Sigmoid colon (tissue), 4 donors: ENCODE results near the gene RIPPLY1.

ENCODE experiments used
- POLR2A ChIP-seq, 2 donors: fragments of 450-650 bp; IDR thresholded peaks; one replicate each; pipeline ENCODE4 v1.6.1; 2016; ENCODE audit warnings: antibody characterized with exemption in 2 of 2, mild to moderate bottlenecking in 2 of 2, moderate library complexity in 2 of 2
- POLR2AphosphoS5 ChIP-seq, 4 donors: sonication (generic); formaldehyde crosslinking; IDR thresholded peaks; one replicate each; pipeline ENCODE4 v1.6.1; 2017; ENCODE audit warnings: antibody characterized with exemption in 4 of 4
- TF ChIP-seq, protein P1 (sequence below), 4 experiments: fragments of 450-650 bp in 3 of 4; fragments of 200-600 bp in 1 of 4; IDR thresholded peaks; one replicate each; pipeline ENCODE4 v1.5.1; 2016 to 2019; ENCODE audit warnings: antibody characterized with exemption in 4 of 4, mild to moderate bottlenecking in 3 of 4, moderate library complexity in 2 of 4

DNA sequence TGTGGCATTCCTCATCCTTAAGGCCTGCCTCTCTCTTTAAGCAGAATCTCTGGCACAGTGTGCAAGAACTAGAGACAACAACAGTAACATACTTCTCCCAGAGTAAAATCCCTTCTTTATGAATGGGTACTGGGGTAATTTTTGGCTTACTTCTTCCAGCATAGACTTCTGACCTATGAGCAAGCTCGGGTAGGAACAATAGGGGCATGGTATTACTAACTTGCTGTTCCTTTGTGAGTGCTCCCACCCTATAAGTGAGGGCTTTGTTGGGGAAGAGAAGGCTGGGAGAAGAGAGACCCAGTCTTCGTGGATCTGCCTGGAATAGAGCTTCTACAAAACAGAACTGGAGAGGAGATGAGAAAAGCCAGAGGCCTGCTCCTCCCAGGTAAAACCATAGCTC, 47.2 kb upstream of the RIPPLY1 start:
- TF ChIP-seq POLR2A (IDR thresholded peaks at IDR 0.05) (no peak), POLR2AphosphoS5 (IDR thresholded peaks at IDR 0.05) (no peak)
- TF ChIP-seq, protein P1, sequence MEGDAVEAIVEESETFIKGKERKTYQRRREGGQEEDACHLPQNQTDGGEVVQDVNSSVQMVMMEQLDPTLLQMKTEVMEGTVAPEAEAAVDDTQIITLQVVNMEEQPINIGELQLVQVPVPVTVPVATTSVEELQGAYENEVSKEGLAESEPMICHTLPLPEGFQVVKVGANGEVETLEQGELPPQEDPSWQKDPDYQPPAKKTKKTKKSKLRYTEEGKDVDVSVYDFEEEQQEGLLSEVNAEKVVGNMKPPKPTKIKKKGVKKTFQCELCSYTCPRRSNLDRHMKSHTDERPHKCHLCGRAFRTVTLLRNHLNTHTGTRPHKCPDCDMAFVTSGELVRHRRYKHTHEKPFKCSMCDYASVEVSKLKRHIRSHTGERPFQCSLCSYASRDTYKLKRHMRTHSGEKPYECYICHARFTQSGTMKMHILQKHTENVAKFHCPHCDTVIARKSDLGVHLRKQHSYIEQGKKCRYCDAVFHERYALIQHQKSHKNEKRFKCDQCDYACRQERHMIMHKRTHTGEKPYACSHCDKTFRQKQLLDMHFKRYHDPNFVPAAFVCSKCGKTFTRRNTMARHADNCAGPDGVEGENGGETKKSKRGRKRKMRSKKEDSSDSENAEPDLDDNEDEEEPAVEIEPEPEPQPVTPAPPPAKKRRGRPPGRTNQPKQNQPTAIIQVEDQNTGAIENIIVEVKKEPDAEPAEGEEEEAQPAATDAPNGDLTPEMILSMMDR (IDR thresholded peaks at IDR 0.05), result no peak
